Urinary bladder (tissue), 4 donors: ENCODE data around the gene GAN. TPM values are rescaled to one million over a fixed set of nuclear protein-coding genes. Genes with fewer than 3 reads are reported as not detected.
A peak's percentile ranks its signal among the peaks of the same experiment; 100 is the strongest.
"Not testable (repeated sequence)": the region's sequence is repeated elsewhere in the genome, so short reads cannot be mapped to it uniquely, and the experiment has no call there.

Experiments
- DNase-seq: peaks from one replicate; pipeline ENCODE4 v3.0.0-alpha.2; 2015; ENCODE audit errors: extremely low spot score
- H3K27ac ChIP-seq: one replicate; pipeline ENCODE4 v1.5.1; 2013; ENCODE audit warnings: low read depth, mild to moderate bottlenecking, moderate library complexity
- H3K36me3 ChIP-seq: one replicate; pipeline ENCODE4 v1.6.1; 2013; ENCODE audit warnings: mild to moderate bottlenecking, moderate library complexity; ENCODE audit not compliant: insufficient read depth
- H3K4me1 ChIP-seq: one replicate; pipeline ENCODE4 v1.6.1; 2013; ENCODE audit warnings: mild to moderate bottlenecking, moderate library complexity; ENCODE audit not compliant: insufficient read depth
- H3K4me3 ChIP-seq: one replicate; pipeline ENCODE4 v1.5.1; 2013; ENCODE audit warnings: low read depth, low read length
- WGBS: extraction: QIAGEN DNeasy Blood & Tissue Kit; methylation state at CpG from one replicate; pipeline ENCODE4 v1.1.7; 2013; 5-methylcytosine and 5-hydroxymethylcytosine counted together
- polyA plus RNA-seq: library from polyadenylated mRNA; stranded (reverse); fragments of 200-250 nt; gene quantifications from one replicate; pipeline ENCODE4 v1.2.3, GENCODE V29; 2013
- total RNA-seq: library from RNA; depleted of rRNA; stranded (reverse); fragments of >200 nt; gene quantifications from one replicate; pipeline ENCODE4 v1.2.3, GENCODE V29; 2014
- donor health status: healthy with polysubstance abuse.
- donor health status: healthy.

The GAN gene
- total and polyA plus RNA-seq, 2 donors = 1.1 to 13.2 TPM

DNA sequence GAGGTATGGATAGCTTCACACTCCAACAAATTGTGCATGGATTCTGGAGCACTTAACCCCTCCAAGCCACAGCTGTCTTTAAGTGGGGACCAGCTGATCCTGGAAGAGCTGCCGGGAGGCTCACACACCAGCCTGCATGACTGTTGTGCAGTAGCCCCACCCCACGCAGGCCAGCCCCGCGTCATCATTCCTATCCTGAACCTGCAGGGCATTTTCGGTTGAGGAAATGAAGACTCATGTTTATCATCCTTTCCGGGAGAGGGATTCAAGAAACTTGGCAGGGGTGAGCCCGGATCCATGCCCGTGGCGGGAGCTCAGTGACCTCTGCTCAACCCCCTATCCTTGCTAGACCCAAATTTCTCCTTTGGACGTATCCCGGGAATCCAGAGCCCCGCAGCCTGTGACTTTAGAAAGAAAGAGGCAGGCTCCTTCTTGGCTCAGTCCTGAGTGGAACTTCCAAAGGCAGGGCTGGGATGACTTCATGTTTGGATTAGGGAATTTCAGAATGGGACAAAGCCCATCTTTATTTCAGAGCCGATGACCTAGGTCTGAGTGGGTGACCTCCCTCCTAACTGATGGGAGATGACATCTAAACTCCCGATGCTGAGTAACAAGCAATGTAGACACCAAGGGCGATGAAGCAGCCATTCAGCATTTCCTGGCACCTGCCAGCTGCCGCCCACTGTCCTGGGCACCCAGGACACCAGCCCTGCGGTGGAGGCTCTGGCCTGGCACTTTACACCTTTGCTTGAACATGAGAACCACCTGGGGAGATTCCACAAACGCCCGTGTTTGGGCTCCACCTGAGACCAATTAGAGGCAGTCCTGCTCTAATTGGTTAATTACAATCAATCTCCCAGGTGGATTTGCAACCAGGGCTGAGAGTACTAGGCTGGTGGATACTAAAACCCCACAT lies 86.5 kb downstream of the GAN start:
- WGBS = 50% methylated on average over 19 of the region's 19 CpGs
- H3K36me3 ChIP-seq = no peaks in the 10 kb centered on the region
- no peak for DNase-seq
- H3K4me3 ChIP-seq = no peak overlapping the region
- H3K27ac ChIP-seq = no peak overlapping the region
- no peaks in the 10 kb centered on the region for H3K4me1 ChIP-seq

DNA sequence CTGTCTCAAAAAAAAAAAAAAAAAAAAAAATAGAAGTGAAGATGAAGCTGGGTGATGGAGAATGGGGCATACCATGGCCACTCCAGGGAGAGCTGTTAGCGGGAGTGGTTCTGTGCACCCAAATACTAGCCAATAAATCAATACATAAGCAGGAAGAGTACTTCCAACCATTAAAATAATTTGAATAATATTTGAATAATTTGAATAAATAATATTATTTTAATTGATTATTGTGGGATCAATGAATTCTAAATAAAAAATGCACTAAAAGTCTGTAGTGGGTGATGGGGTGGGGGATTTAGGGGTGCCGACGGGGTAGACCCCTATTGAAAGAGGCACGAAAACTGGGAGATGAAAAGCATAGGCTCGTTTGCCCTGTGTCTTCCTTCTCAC lies 88.4 kb downstream of the GAN start:
- DNase-seq = no peak
- Histone ChIP-seq H3K36me3 (no peaks in the 10 kb centered on the region), H3K4me1 (no peaks in the 10 kb centered on the region), H3K4me3 (no peak overlapping the region), H3K27ac (no peak overlapping the region)
- 27% methylated on average over 5 of the region's 5 CpGs for WGBS

DNA sequence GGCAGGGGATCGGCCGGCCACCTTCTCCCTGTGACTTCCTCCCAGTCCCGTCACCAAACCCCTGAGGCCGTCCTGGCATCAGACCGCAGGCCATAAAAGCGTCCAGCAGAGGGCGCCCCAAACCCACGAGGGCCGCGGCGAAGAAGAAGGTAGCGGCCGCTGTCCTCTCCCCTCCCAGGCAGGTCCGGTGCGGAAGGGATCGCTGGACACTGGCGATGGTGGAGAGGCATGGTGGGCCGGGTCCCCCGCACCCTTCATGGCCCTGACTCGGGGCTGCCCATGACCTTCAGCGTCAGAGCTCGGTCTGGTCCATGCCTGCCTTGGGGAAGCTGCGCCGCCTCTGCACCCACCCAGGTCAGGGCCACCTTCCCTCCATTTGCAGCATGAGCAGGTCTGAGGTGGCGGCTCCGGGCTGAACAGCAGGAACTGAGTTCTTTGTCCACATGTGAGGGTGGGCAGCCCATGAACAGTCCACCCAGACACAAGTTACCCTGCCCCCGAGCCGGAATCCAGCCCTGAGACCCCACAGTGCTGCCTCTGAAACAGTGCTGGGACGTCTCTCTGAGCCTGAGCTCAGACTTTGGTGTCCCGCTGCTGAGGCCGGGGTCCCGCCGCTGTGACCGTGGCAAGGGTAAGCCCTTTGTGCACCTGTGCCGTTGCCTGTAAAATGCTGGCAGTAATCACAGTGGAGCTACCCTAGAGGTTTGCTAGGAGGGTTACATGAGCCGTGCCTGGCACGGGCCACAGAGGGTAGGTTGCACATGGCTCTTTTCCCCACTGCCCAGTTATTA lies 89.0 kb downstream of the GAN start:
- no peaks in the 10 kb centered on the region for H3K36me3 ChIP-seq
- no peak overlapping the region for H3K27ac ChIP-seq
- 27% methylated on average over 37 of the region's 37 CpGs for WGBS
- H3K4me1 ChIP-seq = no peaks in the 10 kb centered on the region
- no peak overlapping the region for H3K4me3 ChIP-seq
- DNase-seq = peak; percentile 58

DNA sequence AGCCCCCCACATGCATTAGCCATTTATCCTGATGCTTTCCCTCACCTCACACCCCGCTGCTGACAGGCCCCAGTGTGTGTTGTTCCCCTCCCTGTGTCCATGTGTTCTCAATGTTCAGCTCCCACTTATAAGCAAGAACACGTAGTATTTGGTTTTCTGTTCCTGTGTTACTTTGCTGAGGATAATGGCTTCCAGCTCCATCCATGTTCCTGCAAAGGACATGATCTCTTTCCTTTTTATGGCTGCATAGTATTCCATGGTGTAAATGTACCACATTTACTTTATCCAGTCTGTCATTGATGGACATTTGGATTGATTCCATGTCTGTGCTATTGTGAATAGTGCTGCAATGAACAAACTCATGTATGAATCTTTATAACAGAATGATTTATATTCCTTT lies 90.2 kb downstream of the GAN start:
- not testable (repeated sequence) for H3K27ac ChIP-seq, H3K4me1 ChIP-seq, H3K4me3 ChIP-seq, DNase-seq, H3K36me3 ChIP-seq
- 76% methylated on average over 2 of the region's 2 CpGs for WGBS

DNA sequence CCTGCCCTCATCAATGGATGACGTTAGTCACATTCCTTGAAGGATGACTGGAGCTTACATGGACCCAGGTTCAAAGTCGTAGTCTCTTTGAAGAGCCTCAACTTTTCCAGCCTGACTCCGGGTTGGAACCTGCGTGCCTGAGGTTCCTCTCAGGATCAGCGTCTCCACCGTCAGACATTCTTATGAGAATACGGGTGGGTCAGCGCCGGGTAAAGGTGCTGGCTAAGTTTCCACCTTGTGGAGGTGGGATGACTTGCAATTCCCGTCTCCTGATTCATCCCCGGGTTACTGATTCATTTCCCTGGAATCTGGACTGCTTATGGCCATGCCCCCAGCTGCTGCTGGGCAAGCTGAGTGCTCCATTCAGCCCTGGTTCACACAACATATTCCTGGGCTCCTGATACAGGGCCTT lies 90.9 kb downstream of the GAN start:
- Histone ChIP-seq H3K27ac (no peak overlapping the region), H3K4me3 (no peak overlapping the region), H3K4me1 (no peaks in the 10 kb centered on the region), H3K36me3 (no peaks in the 10 kb centered on the region)
- 82% methylated on average over 11 of the region's 11 CpGs for WGBS
- no peak for DNase-seq

DNA sequence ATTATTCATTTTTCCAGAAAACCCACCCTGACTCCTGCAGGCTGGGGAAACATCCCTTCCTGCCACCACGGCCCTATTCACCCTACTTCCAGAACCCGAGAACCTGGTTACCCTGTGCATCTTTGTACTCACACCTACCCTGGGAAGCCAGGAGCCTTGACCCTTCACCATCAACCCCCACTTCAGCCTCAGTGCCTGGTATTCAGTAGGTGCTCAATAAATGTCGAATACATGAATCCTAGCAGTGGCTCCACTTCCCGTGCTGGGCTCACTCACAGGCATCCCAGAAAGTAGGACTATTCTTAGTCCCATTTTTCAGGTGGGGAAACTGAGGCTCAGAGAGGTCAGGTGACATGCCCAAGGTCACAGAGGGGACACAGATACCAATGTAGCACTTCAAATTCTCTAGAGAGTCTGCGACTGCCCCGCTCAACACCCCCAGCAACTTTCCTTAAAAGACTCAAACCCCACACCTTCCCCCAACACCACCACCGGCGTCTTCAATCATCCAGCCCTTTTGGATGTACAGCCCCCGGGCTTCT lies 93.7 kb downstream of the GAN start:
- WGBS = 89% methylated on average over 9 of the region's 9 CpGs
- DNase-seq = no peak

DNA sequence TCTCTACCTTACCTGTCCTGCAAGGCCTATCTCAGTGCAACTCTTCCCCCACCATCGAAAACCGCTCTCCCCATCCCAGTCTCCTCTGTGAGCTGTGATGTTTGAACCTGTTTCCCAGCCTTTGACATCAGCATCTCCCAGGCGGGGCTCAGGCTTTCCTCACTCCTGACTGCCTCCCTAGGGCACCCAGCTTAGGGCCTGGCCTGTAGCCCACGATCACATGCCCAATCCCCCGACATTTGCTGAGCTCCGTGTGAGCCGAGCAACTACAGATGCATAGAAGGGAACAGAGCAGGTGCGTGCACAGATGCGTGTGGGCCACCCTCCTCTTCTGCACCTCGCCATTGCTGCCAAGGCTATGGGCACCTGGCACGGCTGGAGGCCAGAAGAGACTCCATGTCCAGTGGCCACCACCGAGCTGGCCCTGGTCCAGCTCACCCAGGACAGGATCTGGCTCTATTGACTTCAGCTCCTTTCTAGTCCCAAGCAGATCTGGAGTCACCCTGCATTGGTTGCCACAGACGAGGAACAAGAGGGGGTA lies 94.3 kb downstream of the GAN start:
- DNase-seq = no peak
- Histone ChIP-seq H3K4me1 (no peaks in the 10 kb centered on the region), H3K36me3 (no peaks in the 10 kb centered on the region), H3K27ac (no peak overlapping the region), H3K4me3 (no peak overlapping the region)
- 90% methylated on average over 13 of the region's 13 CpGs for WGBS

More for the DNA sequence above, 93.7 kb downstream of the GAN start:
- H3K27ac ChIP-seq = no peak overlapping the region
- H3K36me3 ChIP-seq = no peaks in the 10 kb centered on the region
- no peaks in the 10 kb centered on the region for H3K4me1 ChIP-seq
- H3K4me3 ChIP-seq = no peak overlapping the region

DNA sequence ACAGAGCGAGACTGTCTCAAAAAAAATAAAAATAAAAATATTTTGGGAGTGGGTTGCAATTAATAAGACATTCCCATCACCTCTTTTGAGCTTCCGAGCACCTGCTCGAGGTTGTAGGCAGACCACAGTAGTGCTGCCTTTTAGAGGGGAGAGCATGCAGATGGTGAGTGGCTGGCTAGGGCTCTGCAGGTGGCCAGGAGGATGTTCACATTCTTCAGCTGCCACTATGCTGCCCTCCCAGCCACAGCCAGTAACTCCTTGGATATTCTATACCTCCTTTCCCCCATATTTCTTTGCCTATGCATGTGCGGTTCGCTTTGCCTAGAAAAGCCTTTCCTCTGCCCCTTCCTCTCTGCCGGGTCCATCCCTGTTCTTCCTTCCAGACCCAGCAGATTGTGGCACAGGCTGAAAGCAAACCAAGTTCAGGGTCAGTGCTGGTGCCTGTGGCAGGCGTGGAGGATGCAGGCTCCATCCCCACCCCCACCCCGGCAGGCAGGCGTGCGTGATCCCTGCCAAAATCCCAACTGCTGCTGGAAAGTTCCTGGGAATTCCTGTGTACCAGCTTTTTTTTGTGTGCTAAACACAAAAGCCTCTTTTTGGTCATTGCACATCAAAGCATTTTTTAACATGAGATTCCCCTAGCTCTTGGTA lies 96.0 kb downstream of the GAN start:
- Histone ChIP-seq H3K27ac (no peak overlapping the region), H3K4me1 (no peaks in the 10 kb centered on the region), H3K36me3 (no peaks in the 10 kb centered on the region), H3K4me3 (no peak overlapping the region)
- no peak for DNase-seq
- 52% methylated on average over 10 of the region's 10 CpGs for WGBS

DNA sequence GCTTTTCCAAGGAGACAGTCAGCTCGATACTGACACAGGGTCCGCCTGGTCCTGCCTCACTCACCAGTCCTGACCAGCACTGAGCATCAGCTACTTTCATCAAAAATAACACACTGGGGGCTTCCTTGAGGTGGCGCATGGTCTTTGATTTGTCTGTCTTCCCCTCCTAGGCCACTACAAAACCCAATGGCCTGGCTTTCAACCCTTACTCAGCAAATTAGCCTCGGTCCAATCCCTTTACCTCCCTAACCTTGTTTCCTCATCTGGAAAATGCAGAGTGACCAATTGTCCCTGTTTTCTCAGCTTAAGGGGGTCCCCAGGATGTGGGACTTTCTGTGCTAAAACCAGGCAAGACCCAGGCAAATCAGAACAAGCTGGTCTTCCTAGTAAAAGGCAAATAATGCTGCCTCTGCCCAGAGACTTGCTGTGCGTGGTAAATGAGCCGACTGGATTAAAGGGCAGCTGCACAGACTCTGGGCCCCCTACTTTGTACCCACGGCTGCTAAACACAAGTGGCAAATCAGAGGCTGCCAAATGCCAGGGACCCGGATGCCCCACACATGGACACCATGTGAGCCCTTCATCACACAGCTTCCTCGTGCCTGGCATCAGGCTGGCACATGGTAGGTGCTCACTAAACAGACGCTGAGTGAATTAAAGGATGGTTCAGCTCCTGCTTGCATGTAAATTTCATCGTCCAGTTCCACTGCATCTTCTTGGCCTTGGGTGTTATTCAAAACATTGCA lies 98.7 kb downstream of the GAN start:
- no peak for DNase-seq
- no peaks in the 10 kb centered on the region for H3K36me3 ChIP-seq
- no peak overlapping the region for H3K27ac ChIP-seq
- no peaks in the 10 kb centered on the region for H3K4me1 ChIP-seq
- 91% methylated on average over 11 of the region's 11 CpGs for WGBS
- no peak overlapping the region for H3K4me3 ChIP-seq

DNA sequence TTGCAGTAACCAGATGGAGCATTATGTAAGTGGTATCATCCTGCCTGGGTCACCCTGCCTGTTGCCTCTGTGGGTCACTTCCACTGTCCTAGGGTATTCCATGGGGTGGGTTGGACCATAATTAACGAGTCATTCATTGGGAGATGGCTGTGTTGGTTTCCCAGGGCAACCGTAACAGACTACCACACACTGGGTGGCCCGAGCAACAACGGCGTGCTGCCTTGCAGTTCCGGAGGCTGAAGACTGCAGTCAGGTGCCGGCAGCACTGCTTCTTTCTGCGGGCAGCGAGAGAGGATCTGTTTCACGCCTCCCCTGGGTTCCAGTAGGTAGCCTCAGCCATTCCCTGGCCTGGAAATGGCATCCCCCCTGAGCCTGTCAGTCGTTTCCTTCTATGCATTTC lies 101.0 kb downstream of the GAN start:
- 84% methylated on average over 11 of the region's 11 CpGs for WGBS
- H3K4me1 ChIP-seq = no peaks in the 10 kb centered on the region
- H3K4me3 ChIP-seq = no peak overlapping the region
- H3K27ac ChIP-seq = no peak overlapping the region
- H3K36me3 ChIP-seq = no peaks in the 10 kb centered on the region
- no peak for DNase-seq

DNA sequence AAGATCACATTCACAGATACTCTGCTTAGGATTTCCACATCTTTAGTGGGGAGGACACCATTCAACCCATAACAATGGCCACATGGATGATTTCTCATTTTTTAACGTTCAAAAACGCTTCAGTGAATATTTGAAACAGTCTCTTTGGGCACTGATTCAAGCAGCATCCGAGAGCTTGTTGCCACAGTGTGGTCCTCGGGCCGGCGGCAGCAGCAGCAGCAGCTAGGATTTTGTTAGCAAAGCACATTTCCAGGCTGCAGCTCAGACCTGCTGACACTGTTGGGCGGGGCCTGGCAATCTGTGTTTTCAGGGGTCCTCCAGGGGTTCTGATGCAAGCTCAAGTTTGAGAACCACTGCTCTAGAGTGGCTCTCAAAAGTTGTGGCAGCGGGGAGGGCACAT lies 102.0 kb downstream of the GAN start:
- H3K4me3 ChIP-seq = no peak overlapping the region
- H3K27ac ChIP-seq = no peak overlapping the region
- no peaks in the 10 kb centered on the region for H3K36me3 ChIP-seq
- no peak for DNase-seq
- H3K4me1 ChIP-seq = no peaks in the 10 kb centered on the region
- 85% methylated on average over 8 of the region's 8 CpGs for WGBS

DNA sequence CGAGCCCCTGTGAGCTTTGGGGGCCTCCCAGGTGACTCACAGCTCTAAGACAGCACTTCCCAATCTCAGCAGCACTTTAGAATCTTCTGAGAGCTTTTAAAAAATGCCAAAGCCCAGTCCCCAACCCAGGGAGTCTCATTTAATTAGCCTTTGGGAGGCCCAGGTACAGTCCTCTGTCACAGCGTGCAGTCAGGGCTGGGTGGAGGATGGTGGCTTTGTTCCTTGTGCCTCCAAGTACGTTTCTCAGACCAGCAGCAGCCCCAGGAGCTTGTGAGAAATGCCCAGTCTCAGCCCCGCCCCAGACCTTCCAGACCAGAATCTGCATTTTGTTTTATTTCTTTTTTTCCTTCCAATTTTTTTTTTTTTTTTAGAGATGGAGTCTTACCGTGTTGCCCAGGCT lies 102.4 kb downstream of the GAN start:
- H3K36me3 ChIP-seq = no peaks in the 10 kb centered on the region
- H3K27ac ChIP-seq = no peak overlapping the region
- H3K4me3 ChIP-seq = no peak overlapping the region
- WGBS = 90% methylated on average over 5 of the region's 5 CpGs
- no peaks in the 10 kb centered on the region for H3K4me1 ChIP-seq
- DNase-seq = no peak

DNA sequence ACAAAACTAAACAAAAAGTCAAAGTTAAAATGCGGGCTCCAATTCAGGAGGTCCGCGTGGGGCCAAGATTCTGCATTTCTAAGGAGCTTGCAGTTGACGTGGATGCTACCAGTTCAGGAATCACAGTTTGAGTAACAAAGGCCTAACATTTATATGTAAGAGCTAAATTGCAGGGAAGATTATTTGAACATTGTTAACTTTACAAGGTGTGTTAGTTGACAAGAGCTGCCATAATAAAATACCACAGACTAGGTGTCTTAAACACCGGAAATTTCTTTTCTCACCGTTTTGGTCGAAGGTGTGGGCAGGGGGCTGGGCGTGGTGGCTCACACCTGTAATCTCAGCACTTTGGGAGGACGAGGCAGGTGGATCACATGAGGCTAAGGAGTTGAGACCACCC lies 105.0 kb downstream of the GAN start:
- no peaks in the 10 kb centered on the region for H3K4me1 ChIP-seq
- DNase-seq = no peak
- no peak overlapping the region for H3K27ac ChIP-seq
- H3K36me3 ChIP-seq = no peaks in the 10 kb centered on the region
- H3K4me3 ChIP-seq = no peak overlapping the region
- WGBS = 95% methylated on average over 9 of the region's 9 CpGs
